Psoas muscle (tissue), 8 donors: ENCODE data around the gene SCARB1. TPM values are rescaled to one million over a fixed set of nuclear protein-coding genes. Genes with fewer than 3 reads are reported as not detected.

Experiments
- ATAC-seq, 4 donors: fragments of 200-7000 bp; cut with Tn5 transposase; one replicate each; pipeline ENCODE4 v1.9.1; 2020; ENCODE audit warnings: moderate library complexity in 3 of 4, mild to moderate bottlenecking in 2 of 4
- DNase-seq, 2 donors: peaks; one replicate each; pipeline ENCODE4 v3.0.0-alpha.2; 2020
- H3K27ac ChIP-seq: fragments of 200-600 bp; one replicate; pipeline ENCODE4 v1.8.0; 2022
- H3K27me3 ChIP-seq, 3 donors: fragments of 200-600 bp in 1 of 3; one replicate each; pipeline versions ENCODE4 v1.6.1 to v1.8.0; 2013 to 2022; ENCODE audit warnings: low read length in 2 of 3, mild to moderate bottlenecking in 2 of 3, moderate library complexity in 1 of 3; ENCODE audit not compliant: insufficient read depth in 3 of 3
- H3K36me3 ChIP-seq, 2 donors: fragments of 200-600 bp in 1 of 2; one replicate each; pipeline versions ENCODE4 v1.6.1 to v1.8.0; 2013 to 2022; ENCODE audit warnings: low read depth in 1 of 2, mild to moderate bottlenecking in 1 of 2, moderate library complexity in 1 of 2; ENCODE audit not compliant: insufficient read depth in 1 of 2
- H3K4me1 ChIP-seq: fragments of 200-600 bp; one replicate; pipeline ENCODE4 v1.8.0; 2022
- H3K4me3 ChIP-seq: fragments of 200-600 bp; one replicate; pipeline ENCODE4 v1.8.0; 2022; ENCODE audit warnings: mild to moderate bottlenecking
- H3K9me3 ChIP-seq: fragments of 200-600 bp; one replicate; pipeline ENCODE4 v1.8.0; 2022
- WGBS, 3 donors: extraction: QIAGEN DNeasy Blood & Tissue Kit; methylation state at CpG; one replicate each; pipeline versions ENCODE4 v1.1.6 to v1.1.7; 2013; 5-methylcytosine and 5-hydroxymethylcytosine counted together
- intact Hi-C, 2 donors: fragments of 100-400 bp; cut with DNase I; formaldehyde crosslinking; loops; one replicate each; pipeline versions ENCODE4 v1.11.0 to v1.14.2; 2022
- polyA plus RNA-seq, 3 donors: library from polyadenylated mRNA; stranded (reverse); fragments of 200-250 nt; gene quantifications; one replicate each; pipeline ENCODE4 v1.2.3, GENCODE V29; 2013
- total RNA-seq, 4 donors: library from RNA; stranded (reverse); fragmentation: NEBNext Ultra II Directional in 2 of 4; extraction: Animal tissue kit (Norgen Biotek cat#: 25700) in 2 of 4; gene quantifications; one replicate each; pipeline versions ENCODE4 v1.2.1 to v1.2.4, GENCODE V29; 2021 to 2023
- TF ChIP-seq, protein P1 (sequence below): fragments of 200-600 bp; IDR thresholded peaks from one replicate; pipeline ENCODE4 v1.8.0; 2022; ENCODE audit warnings: antibody characterized with exemption
- donor health status: healthy with polysubstance abuse.
- donor health status: DM: no; HTN: no; CAD: no; lungs with moderate emphysema.
- donor health status: Bipolar disorder and iron deficiency.
- donor health status: healthy.
- donor health status: DM: yes; HTN: yes; CAD: no.
- donor health status: DM: no; HTN: no; CAD: no.
- donor health status: DM: no; HTN: no; CAD: no.
- donor health status: DM: yes; HTN: yes; CAD: no.

Gene SCARB1
- total and polyA plus RNA-seq, 7 donors, result 5.7 to 19.6 (median 9.1) TPM

DNA sequence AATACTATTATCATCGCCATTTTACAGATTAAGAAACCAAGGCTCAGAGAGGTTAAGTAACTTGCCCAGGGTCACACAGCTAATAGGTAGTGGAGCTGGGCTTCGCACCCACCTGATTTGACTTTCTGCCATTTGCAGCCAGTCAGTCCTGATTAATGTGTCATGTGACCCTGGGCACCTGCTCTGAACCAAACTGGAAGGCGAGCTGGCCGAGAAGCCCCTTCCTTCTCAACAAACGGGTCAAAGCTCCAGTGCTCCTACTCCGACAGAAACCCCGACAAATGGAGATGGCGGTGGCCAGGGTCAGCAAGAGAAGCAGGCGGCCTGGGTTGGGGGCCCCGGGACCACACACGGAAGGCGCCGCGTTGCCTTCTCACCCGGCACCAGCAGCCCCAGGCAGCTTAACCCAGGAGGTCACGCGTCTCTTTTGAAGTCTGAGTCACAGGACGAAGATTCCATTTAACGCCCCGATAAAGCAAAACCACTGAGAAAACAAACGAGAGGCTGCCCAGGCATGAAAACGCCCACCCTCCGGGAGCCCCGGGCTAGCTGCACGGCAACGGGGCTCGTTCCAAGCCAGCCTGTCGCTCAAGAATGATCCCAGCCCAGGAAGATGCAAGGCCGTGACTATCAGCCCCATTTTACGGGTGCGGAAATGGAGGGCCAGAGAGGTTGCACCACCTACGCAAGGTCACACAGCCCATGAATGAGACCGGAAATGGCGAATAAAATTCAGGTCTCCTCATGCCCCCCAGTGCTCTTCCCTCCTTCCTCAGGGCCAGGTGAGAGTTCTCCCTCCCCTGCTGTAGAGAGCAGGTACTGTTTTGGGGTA lies 124.8 kb downstream of the SCARB1 start:
- H3K9me3 ChIP-seq, result no peaks in the 10 kb centered on the region
- H3K27ac ChIP-seq, result no peak overlapping the region
- TF ChIP-seq, protein P1, sequence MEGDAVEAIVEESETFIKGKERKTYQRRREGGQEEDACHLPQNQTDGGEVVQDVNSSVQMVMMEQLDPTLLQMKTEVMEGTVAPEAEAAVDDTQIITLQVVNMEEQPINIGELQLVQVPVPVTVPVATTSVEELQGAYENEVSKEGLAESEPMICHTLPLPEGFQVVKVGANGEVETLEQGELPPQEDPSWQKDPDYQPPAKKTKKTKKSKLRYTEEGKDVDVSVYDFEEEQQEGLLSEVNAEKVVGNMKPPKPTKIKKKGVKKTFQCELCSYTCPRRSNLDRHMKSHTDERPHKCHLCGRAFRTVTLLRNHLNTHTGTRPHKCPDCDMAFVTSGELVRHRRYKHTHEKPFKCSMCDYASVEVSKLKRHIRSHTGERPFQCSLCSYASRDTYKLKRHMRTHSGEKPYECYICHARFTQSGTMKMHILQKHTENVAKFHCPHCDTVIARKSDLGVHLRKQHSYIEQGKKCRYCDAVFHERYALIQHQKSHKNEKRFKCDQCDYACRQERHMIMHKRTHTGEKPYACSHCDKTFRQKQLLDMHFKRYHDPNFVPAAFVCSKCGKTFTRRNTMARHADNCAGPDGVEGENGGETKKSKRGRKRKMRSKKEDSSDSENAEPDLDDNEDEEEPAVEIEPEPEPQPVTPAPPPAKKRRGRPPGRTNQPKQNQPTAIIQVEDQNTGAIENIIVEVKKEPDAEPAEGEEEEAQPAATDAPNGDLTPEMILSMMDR, result no peak
- DNase-seq (no peak), ATAC-seq (no peak)
- intact Hi-C loops, result no loop called here
- 83 to 86% (median 84%) methylated on average over 34 of the region's 34 CpGs for WGBS, 3 donors
- no peak overlapping the region for H3K4me3 ChIP-seq
- H3K36me3 ChIP-seq, result no peaks in the 10 kb centered on the region
- H3K4me1 ChIP-seq, result peaks cover 18% of the 10 kb centered on the region
- no peaks in the 10 kb centered on the region for H3K27me3 ChIP-seq

DNA sequence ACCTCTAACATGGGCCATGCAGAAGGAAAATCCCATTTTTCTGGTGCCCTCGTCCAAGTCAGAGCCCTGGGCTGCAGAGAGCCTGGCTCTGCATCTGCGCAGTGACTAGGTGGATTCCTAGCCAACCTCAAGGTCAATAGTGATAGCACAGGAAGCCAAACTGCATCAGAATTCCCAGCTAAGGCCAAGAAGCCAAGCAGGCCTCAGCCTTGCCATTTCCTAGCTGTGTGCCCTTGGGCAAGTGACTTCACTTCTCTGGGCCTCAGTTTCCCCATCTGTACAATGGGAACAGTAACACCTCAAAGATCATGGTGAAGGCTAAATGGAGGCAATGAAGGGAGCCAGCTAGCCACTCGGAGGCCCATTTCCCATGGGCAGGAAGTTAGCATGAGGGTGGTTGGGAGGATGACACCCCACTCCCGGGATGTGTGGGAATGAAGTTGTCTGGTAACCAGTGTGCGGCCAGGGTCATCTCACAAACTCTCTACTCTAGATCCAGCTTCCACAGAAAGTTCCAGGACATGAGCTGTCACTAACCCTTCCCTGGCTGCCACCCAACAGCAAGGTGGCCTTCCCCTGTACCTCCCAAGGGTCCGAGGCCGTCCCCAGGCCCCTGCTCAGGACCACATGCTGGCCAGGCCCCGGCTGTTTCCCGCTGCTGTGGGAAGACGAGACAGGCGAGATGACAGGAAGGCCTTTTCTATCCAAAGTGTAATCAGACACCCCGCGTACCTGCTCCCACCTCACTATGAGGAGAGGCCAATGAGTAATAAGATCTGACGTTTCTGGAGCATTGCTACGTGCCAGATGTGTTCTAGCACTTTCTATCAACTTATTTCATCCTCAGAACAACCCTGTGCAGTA lies 125.7 kb downstream of the SCARB1 start:
- DNase-seq (no peak), ATAC-seq (no peak)
- WGBS, 3 donors, result 75 to 87% (median 78%) methylated on average over 15 of the region's 15 CpGs
- no peak overlapping the region for H3K27ac ChIP-seq
- TF ChIP-seq, protein P1, result no peak
- H3K4me1 ChIP-seq, result peaks cover 19% of the 10 kb centered on the region
- H3K36me3 ChIP-seq, result no peaks in the 10 kb centered on the region
- intact Hi-C loops, result no loop called here
- no peaks in the 10 kb centered on the region for H3K9me3 ChIP-seq
- no peaks in the 10 kb centered on the region for H3K27me3 ChIP-seq
- H3K4me3 ChIP-seq, result no peak overlapping the region

DNA sequence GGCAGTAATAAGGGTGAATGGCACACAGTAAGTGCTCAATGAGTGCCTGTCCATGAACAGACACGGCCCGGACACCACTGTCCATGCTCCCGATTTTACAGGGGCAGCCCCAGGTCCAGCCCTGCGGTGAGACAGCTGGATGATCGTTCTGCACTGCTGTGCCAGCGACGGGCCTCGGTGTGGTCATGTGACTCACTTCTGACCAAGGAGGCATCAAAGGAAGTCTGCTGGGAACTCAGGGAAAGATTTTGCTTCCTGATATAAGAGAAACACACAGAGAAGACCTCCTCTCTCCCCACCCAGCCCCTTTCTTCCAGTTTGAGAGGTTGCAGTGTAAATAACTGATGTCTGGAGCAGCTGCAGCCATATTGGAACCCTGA lies 126.6 kb downstream of the SCARB1 start:
- TF ChIP-seq, protein P1, result no peak
- WGBS, 3 donors, result 65 to 78% (median 75%) methylated on average over 8 of the region's 8 CpGs
- H3K4me1 ChIP-seq, result peaks cover 21% of the 10 kb centered on the region
- H3K27ac ChIP-seq, result no peak overlapping the region
- no peak overlapping the region for H3K4me3 ChIP-seq
- intact Hi-C loops, result no loop called here
- no peak for DNase-seq
- no peaks in the 10 kb centered on the region for H3K27me3 ChIP-seq
- no peaks in the 10 kb centered on the region for H3K36me3 ChIP-seq
- no peak for ATAC-seq
- no peaks in the 10 kb centered on the region for H3K9me3 ChIP-seq

DNA sequence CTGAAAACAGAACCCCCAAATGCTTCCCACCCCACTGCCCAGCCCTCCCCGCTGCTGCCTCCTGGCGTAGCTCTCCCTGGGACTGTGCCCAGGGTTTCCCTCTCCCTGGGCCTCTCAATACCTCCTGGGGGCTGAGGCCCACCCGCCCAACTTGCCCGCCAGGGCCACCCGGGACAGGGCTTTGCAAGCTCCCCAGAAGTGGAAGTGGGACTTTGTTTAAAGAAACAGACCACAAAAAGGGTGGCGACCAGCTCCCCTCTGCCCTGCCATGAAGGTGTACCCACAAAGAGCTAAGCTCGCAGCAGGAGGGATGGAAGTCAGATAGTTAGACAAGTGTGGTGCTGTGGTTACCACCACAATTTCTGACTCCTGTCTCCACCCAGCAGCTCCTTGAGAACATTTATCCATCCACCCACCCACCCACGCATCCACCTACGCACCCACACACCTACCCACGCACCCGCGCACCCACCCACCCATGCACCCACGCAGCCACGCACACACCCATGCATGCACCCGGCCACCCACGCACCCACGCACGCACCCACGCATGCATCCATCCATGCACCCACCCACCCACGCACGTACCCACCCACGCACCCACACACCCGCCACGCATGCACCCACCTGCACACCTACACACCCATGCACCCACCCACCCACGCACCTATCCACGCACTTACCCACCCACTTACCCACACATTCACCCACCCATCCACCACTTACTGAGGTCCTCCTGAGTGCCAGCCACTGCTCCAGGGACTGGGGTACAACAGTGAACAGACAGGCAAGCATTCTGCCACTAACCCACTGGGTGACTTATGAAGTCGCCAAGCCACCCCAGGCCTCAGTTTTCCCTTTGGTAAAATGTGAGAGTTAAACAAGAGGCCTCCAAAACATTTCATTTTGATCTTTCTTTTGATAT lies 127.3 kb downstream of the SCARB1 start:
- ATAC-seq, result no peak
- no peak overlapping the region for H3K27ac ChIP-seq
- H3K4me1 ChIP-seq, result peaks cover 18% of the 10 kb centered on the region

More for the DNA sequence above, 127.3 kb downstream of the SCARB1 start:
- Histone ChIP-seq H3K4me3 (no peak overlapping the region), H3K9me3 (no peaks in the 10 kb centered on the region), H3K27me3 (no peaks in the 10 kb centered on the region), H3K36me3 (no peaks in the 10 kb centered on the region)
- intact Hi-C loops, result no loop called here
- 92 to 93% (median 93%) methylated on average over 26 to 27 of the region's 27 CpGs for WGBS, 3 donors
- DNase-seq, result no peak
- TF ChIP-seq, protein P1, result no peak
